AG04449 (cell line): ENCODE measurements around the gene IMMP2L.
A peak's percentile ranks its signal among the peaks of the same experiment; 100 is the strongest.

Experiments used
- CTCF ChIA-PET: fragments of 350-600 bp; formaldehyde crosslinking; extraction: SDS; loops from one replicate; lab custom pipeline; 2021; ENCODE audit warnings: antibody characterized with exemption; lab: Yijun Ruan, JAX
- POLR2A ChIA-PET: fragments of 400-600, 350-600 bp; formaldehyde crosslinking; extraction: SDS; loops from one replicate; lab custom pipeline; 2020; ENCODE audit warnings: antibody characterized with exemption, inconsistent platforms; lab: Yijun Ruan, JAX
- DNase-seq: peaks from one replicate; pipeline ENCODE4 v3.0.0-alpha.2; 2010; ENCODE audit warnings: low read depth, low spot score
- H3K4me3 ChIP-seq: 2 replicates; pipeline ENCODE4 v1.5.1; 2011; ENCODE audit warnings: low read depth, mild to moderate bottlenecking, control low read depth, low read length
- TF ChIP-seq, protein P1 (sequence below): IDR thresholded peaks from one replicate; pipeline ENCODE4 v1.5.1; 2011; ENCODE audit warnings: mild to moderate bottlenecking, moderate library complexity, low read length, control low read depth, inconsistent platforms; ENCODE audit not compliant: insufficient read depth; ENCODE audit errors: missing control alignments

The IMMP2L gene

DNA sequence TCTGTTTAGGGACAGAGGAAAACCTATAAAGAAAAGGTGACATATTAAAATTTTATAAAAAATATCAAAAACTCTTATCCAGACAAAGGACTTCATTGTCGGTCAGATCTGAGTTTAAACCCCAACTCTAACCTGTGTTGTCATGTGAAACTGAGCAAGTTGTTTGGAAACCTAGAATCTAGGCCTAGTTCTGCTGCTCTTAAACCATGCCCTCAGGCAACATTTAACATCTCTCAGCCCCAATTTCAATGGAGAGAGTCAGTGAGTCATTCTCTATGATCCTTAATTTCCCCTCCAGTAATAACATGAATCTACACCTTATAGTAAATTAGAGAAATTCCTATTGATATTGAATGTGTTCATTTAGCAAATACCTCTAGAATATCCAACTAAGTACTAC is 192.3 kb downstream of the IMMP2L start:
- POLR2A ChIA-PET: no interaction called here
- no peak overlapping the region for H3K4me3 ChIP-seq
- TF ChIP-seq, protein P1, sequence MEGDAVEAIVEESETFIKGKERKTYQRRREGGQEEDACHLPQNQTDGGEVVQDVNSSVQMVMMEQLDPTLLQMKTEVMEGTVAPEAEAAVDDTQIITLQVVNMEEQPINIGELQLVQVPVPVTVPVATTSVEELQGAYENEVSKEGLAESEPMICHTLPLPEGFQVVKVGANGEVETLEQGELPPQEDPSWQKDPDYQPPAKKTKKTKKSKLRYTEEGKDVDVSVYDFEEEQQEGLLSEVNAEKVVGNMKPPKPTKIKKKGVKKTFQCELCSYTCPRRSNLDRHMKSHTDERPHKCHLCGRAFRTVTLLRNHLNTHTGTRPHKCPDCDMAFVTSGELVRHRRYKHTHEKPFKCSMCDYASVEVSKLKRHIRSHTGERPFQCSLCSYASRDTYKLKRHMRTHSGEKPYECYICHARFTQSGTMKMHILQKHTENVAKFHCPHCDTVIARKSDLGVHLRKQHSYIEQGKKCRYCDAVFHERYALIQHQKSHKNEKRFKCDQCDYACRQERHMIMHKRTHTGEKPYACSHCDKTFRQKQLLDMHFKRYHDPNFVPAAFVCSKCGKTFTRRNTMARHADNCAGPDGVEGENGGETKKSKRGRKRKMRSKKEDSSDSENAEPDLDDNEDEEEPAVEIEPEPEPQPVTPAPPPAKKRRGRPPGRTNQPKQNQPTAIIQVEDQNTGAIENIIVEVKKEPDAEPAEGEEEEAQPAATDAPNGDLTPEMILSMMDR: no peak

DNA sequence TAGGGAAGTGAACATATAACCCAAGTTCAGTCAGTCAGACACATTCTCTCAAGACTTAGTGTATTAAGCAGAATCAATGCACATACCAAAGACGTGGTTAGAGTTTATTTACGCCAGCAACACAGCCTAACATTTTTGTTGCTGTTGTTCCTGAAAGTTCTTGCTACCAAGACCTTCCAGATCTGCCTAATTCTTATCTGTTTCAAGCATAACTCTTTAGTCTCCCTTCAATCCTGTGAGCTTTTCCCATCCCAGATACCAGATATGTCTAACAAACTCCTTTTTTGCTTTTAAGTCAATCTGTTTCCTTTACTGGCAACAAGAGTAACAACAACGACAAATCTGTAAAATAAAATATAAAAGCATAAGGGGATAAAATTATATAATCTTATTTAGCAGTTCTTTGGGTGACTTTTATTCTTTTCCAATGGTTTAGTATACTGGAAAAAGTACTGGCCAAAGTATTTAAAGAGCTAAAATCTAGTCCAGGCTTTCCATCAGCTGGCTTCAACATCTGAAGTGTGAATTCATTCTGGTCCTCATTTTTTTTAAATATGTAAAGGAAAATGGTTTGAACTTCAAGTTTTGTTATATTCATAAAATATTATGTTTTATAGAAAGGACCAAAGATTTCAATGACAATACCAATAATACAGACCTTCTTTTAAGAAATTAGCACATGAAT is 193.8 kb downstream of the IMMP2L start:
- POLR2A ChIA-PET: no interaction called here
- TF ChIP-seq, protein P1: no peak
- DNase-seq: no peak
- CTCF ChIA-PET: no interaction called here
- H3K4me3 ChIP-seq: no peak overlapping the region

More for the DNA sequence above, 192.3 kb downstream of the IMMP2L start:
- CTCF ChIA-PET: no interaction called here
- DNase-seq: no peak

DNA sequence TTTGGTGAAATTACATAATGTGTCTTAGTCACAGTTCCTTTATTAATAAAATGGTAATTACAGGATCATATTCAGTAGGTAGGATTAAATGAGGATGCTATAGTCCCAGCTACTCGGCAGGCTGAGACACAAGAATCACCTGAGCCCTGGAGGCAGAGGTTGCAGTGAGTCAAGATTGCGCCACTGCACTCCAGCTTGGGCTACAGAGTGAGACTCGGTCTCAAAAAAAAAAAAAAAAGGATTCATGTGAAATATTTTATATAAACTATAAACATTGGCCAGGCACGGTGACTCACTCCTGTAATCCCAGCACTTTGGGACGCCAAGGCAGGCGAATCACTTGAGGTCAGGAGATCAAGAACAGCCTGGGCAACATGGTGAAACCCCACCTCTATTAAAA is 197.9 kb downstream of the IMMP2L start:
- TF ChIP-seq, protein P1: no peak
- no peak overlapping the region for H3K4me3 ChIP-seq
- CTCF ChIA-PET: no interaction called here
- POLR2A ChIA-PET: no interaction called here
- no peak for DNase-seq

DNA sequence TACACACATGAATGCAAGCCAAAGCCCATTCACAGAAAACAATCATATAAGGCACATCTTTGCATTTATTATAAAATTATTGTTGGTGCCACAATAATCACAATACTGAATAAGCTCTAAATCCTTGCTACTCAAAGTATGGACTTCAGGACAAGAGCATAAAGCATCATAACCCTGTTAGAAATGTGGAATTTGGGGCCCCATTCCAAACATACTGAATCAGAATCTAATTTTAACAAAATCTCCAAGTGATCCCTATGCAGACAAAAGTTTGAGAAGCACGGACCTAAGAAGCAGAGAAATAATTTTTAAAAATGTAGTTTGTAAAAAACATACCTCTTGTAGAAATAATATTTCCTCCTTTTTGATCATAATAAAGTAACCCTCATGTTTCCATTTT is 199.2 kb downstream of the IMMP2L start:
- TF ChIP-seq, protein P1: no peak
- ChIA-PET POLR2A (no interaction called here), CTCF (interaction anchor here (1.1 kb wide), 1 partner anchor 24 kb away, joined by 3 read pairs; no protein-coding TSS in a partner anchor)
- H3K4me3 ChIP-seq: no peak overlapping the region
- DNase-seq: no peak

DNA sequence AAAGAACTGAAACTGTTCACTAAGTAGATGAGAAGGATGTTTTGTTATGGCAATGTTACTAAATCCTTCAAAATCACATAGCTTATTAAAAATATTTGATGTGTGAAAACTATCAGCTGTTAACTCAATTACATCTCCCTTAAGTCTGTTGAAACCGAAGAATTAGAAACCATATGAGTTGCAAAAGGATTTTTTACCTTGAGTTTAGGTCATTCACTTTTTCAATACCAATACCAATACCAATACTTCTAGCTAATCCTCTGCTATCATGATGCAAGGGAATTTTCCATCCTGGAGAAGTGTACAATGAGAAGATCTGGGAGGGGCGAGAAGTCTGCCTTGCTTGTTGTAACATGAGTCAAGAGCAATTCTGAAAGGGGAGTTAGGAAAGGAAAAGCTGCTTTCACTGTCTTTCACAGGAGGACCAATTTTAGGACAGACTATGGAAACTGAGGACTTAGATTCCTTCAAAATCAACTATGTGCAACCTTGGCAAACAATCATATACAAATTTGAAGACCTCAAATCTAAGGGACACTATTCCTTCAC is 199.7 kb downstream of the IMMP2L start:
- H3K4me3 ChIP-seq: no peak overlapping the region
- POLR2A ChIA-PET: no interaction called here
- peak; percentile 45 for DNase-seq
- CTCF ChIA-PET: interaction anchor here (1.1 kb wide), 1 partner anchor 24 kb away, joined by 3 read pairs; no protein-coding TSS in a partner anchor
- TF ChIP-seq, protein P1: no peak

DNA sequence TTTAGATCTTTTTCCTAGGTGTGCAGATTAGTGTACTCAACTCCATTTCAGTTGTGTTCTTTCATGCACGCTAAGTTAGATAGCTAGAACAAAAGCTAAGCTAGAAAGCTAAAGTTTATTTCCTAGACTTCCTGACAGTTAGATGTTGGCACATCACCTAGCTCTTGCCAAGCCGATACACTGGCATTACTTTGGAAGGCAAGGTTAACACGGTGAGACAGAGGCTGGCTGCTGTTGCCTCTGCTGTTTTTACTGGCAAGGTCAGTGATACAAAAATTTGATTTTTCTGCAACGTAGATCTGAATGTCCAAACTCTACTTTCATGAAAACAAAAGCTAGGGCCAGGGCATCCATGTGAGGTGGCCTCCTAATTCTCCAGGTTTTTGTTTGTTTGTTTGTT is 203.4 kb downstream of the IMMP2L start:
- CTCF ChIA-PET: interaction anchor here (1.5 kb wide), 1 partner anchor 23 kb away, joined by 3 read pairs; no protein-coding TSS in a partner anchor
- DNase-seq: no peak
- POLR2A ChIA-PET: no interaction called here
- TF ChIP-seq, protein P1: no peak
- H3K4me3 ChIP-seq: no peak overlapping the region
